Cardiac fibroblast (primary cell): Measurements from ENCODE around the gene MAPK14.
"Not testable (repeated sequence)": the region's sequence is repeated elsewhere in the genome, so short reads cannot be mapped to it uniquely, and the experiment has no call there.

Source experiments
- DNase-seq, 2 donors: peaks; one replicate each; pipeline versions ENCODE4 v3.0.0 to v3.0.0-alpha.2; 2010; ENCODE audit warnings: low read depth in 2 of 2
- H3K4me3 ChIP-seq, 2 donors: replicated peaks in 1 of 2; 1 replicate in 1 of 2; 2 replicates in 1 of 2; pipeline ENCODE4 v1.5.1; 2011; ENCODE audit warnings: low read depth in 2 of 2, low read length in 2 of 2, mild to moderate bottlenecking in 2 of 2, moderate library complexity in 1 of 2
- CTCF ChIP-seq: IDR thresholded peaks from one replicate; pipeline ENCODE4 v1.5.1; 2011; ENCODE audit warnings: low read depth, mild to moderate bottlenecking, low read length, inconsistent platforms

MAPK14 gene

GRCh38 chr6:36028088-36028876, 674 bp downstream of the MAPK14 start:
- TF ChIP-seq CTCF = no peak
- H3K4me3 ChIP-seq = peak overlapping the region; percentile 98 to 99
- peak; percentile 23 to 26 for DNase-seq

DNA sequence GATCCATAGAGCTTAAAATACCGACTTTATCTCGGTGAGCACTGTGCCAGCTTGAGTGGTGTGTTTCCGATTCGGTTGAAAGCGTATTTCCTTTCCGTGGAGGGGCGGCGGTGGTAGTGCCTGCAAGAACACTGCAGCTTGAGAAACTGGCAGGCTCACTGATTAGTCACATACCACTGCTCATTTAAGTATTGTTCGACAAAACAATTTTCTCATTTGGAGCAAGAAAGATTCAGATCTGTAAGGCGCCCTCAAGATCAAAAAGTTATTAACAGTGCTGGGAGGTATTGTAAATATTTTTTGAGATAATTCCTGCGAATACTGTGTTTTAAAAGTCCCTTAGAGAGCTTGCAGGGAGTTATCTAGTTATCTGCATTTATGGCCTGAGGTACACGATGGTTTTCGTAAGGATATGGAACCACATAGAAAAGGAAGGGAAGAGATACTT, 1.3 kb downstream of the MAPK14 start:
- peak; percentile 86 to 91 for DNase-seq
- no peak for TF ChIP-seq CTCF
- peak overlapping the region; percentile 98 to 99 for H3K4me3 ChIP-seq

DNA sequence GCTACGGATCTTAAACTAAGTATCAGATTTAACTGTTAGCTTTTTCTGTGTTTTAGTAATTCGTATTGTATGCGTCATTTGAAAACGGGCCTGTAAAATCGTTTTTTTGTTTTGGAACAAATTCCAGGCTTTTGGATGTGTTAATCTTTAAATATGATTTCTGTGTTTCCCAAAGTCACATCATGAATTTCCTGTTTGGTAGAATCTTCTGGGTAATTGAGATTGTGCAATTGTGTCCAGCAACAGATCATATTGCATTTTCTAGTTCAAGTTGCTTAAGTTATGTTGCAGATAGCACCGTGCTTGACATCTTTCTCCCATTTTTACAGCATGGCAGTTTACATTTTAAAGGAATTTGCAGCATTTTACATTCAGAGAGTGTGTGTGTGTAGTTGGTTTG, 1.9 kb downstream of the MAPK14 start:
- H3K4me3 ChIP-seq = peak overlapping the region; percentile 98 to 99
- peak; percentile 86 to 91 for DNase-seq
- TF ChIP-seq CTCF = no peak

DNA sequence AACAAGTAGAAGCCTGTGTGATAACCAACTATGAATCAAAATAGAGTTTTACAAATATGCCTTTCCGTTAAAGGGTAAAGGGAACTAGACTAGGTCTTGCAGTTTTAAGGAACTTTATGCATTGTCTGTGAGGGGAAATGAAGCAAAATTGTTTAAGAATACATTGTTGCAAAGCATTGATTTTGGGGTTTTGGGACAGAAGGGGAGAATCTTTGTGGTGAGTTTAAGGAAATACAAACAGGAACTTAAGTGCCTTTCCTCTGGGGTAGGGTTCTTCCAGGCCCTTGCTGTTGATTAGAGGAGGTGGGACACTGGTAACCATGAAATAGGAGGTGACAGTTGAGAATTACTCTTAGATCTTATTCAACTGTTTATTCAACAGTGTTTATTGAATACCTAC, 4.7 kb downstream of the MAPK14 start:
- TF ChIP-seq CTCF = no peak
- no peak for DNase-seq
- no peak overlapping the region for H3K4me3 ChIP-seq

- not testable (repeated sequence) for DNase-seq, H3K4me3 ChIP-seq
Observed at GRCh38 chr6:36033144-36033543, 5.5 kb downstream of the MAPK14 start.

DNA sequence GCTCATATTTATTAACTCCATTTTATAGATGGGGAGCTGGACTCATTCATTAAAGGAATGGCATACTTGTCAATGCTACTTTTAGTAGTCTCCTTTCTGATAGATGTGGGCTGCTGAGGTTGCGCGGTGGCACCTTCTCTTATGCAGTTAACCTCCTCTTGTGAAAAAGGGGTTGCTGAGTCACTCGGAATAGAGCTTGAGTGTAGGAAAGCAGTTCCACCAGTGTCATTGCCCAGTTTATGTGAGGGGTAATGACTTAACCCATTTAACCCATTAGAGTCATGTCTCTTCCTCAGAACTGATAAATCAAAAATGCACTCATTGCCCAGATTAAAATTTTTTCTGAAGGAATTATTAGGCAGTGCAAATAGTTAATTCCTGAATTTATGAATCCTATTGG, 6.3 kb downstream of the MAPK14 start:
- TF ChIP-seq CTCF = no peak
- peak; percentile 18 to 33 for DNase-seq
- H3K4me3 ChIP-seq = no peak overlapping the region

DNA sequence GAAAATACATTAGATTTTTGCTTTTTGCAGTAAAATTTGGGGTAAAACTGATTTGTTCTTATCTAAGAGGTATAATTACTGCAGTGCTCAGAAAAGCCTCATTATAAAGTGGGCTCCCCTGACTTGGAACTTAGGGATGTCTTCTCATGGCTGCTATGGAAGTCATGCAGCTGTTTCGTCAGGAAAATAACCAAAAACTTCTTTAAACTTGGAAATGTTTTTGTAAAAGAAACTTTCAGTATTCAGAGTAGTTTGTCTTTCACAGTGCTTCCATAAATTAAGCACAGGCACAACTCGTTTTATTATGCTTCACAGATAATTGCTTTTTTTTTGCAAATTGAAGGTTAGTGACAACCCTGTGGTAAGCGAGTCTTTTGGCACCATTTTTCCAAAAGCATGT, 6.8 kb downstream of the MAPK14 start:
- no peak overlapping the region for H3K4me3 ChIP-seq
- no peak for TF ChIP-seq CTCF
- no peak for DNase-seq
